NOMO-1 treated with DMSO at 0.1 percent for 48 hours (cell line): Measurements from ENCODE around the gene DNAJC10.

Experiments
- DNase-seq: peaks from one replicate; lab custom pipeline; 2025; ENCODE audit not compliant: unreplicated experiment; lab: John Stamatoyannopoulos, UW

Gene DNAJC10

GRCh38 chr2:182784058-182784706 is 68.1 kb downstream of the DNAJC10 start:
- no peak for DNase-seq

- no peak for DNase-seq
These were observed 68.7 kb downstream of the DNAJC10 start for GRCh38 chr2:182784777-182785176.

DNA sequence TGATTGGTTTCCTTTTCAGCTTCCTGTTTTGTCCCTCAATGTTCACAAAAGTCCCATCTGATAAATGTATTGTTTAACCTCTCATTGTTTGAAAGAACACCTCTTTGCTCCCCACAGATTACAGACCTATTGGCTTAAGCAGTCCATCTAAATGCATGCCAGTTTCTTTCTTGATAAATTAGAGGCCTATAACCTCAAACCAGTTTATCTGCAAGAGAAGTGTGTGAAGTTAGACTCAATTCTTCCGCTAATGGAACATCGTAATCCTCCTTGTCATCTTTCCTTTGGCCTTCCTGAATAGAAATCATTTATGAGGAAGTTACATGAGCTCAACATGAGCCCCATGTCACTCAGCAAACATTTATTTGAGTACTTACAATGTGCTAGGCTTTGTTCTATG is 76.4 kb downstream of the DNAJC10 start:
- no peak for DNase-seq

DNA sequence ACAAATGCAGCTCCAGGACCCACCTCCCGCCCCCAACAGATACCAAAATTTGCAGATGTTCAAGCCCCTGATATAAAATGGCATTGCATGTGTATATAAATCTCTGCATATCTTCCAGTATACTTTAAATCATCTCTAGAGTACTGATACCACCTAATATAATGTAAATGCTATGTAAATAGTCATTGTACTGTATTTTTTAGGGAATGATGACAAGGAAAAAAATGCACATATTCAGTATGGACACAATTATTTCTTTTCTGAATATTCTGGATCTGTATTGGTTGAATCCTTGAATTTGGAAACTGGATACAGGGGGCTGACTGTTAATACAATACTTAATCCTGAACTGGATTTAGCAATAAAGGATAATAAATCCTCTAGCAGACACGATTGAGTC is 82.7 kb downstream of the DNAJC10 start:
- no peak for DNase-seq

GRCh38 chr2:182804128-182804527 is 88.1 kb downstream of the DNAJC10 start:
- DNase-seq, result no peak

DNA sequence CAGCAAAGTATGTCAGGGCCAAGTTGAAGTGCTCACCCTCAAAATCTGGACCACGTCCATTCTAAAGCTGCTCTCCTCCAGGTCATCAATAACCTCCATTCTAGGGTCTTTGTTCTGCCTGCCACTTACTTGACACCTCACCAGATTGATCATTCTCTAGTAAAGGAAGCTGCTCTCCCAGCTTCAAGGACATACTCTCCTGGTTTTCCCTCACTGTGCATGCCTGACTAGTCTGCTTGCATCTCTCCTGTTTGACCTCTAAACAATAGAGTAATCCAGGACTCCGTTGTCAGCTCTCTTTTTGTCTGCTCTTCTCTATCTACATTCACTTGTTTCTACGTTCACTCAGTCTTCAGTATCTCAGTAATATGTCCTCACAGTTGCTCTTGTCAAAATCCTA is 91.3 kb downstream of the DNAJC10 start:
- no peak for DNase-seq

DNA sequence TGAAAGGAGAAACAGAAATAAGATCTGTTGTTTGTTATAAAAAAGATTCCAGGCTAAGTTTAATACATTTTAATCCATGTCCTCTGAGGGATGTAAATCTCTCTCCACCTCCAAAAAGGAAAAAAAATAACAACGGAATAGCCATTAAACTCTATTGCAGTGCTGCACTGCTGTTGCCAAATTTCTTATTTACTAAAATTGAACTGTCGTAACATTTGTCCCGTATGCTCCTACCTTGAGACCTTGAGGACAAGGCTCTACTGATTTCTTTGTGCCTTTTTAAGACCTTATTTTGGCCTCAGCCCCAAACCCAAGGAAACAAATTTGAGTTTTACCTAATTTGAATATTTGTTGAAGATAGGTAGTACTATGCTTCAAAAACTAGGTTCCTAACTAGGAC is 94.0 kb downstream of the DNAJC10 start:
- DNase-seq, result no peak

DNA sequence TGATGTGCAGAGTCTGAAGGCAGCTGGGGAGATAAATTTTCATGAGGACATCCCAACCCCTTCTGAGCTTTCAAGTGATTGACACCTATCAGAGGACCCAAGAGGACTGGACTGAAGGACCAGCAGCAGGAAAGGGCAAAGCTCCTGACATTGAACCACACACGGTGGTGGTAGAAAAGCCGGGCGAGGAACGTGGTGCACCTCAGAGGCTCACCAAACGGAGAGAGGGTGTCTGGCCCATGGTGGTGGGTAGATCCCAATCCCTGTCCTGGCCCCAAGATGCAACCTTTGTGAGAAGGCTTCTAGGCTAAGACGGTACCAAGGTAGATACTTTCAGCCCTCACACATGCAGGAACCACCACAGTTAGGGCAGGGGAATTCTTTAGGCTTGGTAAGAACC is 98.3 kb downstream of the DNAJC10 start:
- DNase-seq, result no peak

DNA sequence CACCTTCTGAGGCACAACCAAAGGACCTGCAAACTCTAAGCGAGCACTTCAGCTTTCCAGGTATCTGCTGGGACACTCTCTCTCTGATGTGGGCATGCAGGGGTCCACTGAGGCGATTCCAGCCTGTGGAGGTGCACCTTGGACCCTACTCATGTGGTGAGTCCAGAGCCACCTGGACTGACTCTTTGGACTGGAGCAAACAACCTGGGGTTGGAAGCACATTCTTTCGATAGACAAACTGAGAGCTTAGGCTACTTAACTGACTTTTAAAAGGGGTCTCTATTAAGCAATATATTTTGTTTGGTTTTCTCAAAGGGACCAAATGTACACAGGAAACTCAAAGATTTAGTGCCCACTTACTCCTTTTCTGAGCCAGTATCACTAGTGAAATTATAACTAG is 98.7 kb downstream of the DNAJC10 start:
- DNase-seq, result no peak

GRCh38 chr2:182816866-182817265 is 100.8 kb downstream of the DNAJC10 start:
- no peak for DNase-seq

- DNase-seq, result no peak
These were observed 101.5 kb downstream of the DNAJC10 start for GRCh38 chr2:182817558-182817957.

DNA sequence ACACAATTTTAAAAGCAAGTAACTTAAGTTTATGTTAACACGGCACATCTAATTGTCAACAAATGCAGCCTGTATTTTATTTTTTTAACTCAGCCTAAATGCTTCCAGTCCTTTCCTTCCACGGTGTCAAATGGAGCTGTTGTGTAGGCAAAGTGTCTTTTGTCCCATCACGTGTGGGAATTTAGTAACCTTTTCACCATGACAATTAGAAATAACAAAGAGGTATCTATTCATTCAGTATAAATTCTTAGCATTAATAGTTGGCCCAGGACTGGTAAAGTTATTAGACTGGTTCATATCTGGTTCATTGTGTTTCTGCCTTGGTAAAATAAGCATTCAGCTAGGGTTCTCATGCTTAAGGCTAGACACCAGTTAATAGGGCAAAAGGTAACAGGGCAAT is 102.4 kb downstream of the DNAJC10 start:
- no peak for DNase-seq

DNA sequence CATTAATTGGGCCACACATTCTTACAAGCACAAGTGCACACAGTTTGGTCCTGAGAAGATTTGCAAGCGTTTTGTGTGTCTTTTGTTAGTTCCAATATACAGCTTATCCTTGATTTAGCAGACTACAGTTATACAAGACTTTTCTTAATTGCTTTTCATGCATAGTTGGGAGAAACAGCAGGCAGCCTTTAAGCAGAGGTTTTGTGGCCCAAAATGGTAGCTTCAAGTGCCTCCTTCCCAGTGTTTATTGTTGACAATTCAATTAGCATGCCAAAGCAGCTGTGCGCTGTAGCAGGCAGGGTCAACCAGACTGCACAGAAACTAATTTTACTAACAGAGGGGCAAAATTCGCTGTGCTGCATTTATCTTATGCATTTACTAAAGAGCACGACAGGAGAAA is 102.9 kb downstream of the DNAJC10 start:
- DNase-seq, result no peak

GRCh38 chr2:182819412-182819811 is 103.4 kb downstream of the DNAJC10 start:
- no peak for DNase-seq

- DNase-seq, result no peak
These were observed 105.1 kb downstream of the DNAJC10 start for GRCh38 chr2:182821182-182821581.

- no peak for DNase-seq
These were observed 106.7 kb downstream of the DNAJC10 start for GRCh38 chr2:182822733-182823132.

GRCh38 chr2:182824056-182824766 is 108.2 kb downstream of the DNAJC10 start:
- no peak for DNase-seq

DNA sequence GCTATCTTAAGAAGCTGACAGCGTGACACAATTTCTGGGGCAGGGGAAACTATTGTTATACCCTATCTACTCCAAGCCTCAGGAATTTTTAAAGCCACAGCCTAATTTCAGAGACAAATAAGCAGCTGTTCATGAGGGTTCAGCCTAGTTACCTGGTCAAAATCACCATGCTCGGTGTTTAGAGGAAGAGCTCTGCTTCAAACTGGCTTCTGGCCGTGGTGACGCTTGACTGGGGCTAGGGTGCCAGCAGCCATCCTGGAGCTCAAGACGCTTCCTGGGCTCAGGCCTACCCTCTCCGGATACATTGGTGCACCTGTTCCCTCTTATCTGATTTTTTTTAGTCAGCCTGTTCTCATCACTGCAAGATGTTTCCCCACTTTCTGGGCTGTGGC is 108.7 kb downstream of the DNAJC10 start:
- no peak for DNase-seq

- no peak for DNase-seq
These were observed 110.0 kb downstream of the DNAJC10 start for GRCh38 chr2:182826064-182826463.

DNA sequence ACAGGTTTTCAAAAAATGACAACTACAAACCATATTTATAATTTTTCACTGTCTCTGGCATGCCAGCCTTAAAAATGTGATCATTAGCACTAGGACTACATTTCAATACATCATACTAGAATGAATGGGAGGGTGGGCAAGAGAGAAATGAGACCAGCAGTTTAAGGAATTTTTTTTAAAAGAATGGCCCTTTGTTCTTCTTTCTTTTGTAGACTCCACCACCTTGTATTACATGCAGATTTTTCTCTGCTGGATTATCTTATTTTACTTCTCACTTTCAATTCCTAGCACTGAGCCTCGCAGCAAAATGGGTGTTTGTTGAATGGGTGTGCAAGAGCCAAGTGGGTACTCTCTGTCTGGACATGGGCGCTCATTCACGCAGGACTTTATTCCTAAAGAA is 110.4 kb downstream of the DNAJC10 start:
- DNase-seq, result no peak

DNA sequence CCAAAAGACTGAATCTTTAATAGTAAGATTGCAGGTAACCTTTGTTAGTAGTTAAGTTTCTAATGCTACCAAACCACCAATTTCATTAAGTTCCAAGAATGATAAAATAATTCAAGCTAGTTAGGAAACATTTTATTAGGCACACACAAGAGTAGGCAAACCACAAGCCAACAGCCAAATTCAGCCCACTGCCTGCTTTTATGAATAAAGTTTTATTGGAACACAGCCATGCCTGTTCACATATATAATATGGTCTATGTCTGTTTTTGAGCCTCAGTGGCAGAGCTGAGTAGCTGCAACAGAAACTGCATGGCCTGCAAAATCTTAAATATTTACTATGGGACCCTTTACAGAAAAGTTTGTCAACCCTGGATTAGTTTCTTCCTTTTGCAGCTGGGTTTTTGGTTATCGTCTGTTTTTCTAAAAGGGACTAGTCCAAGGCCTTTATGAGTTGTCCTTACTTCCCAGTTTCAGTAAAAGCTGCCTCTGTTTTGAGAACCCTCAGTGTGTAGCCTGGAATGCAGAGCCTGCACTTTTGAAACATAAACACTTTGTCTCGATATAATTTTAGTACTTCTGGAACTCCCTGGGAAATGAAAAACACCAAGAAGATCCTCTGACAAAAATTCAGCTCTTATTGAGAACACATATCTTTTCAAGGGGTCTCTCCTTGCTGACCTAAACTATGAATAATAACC is 111.3 kb downstream of the DNAJC10 start:
- DNase-seq, result no peak

GRCh38 chr2:182831101-182831500 is 115.0 kb downstream of the DNAJC10 start:
- DNase-seq, result no peak
